GM21737 (cell line): Measurements from ENCODE around the gene ERMAP.
"Not testable (repeated sequence)": the region's sequence is repeated elsewhere in the genome, so short reads cannot be mapped to it uniquely, and the experiment has no call there.

ENCODE experiments used
- ATAC-seq: cut with Tn5 transposase; IDR thresholded peaks from one replicate; pipeline ENCODE4 v1.9.1; 2021; ENCODE audit warnings: mild to moderate bottlenecking, moderate library complexity; ENCODE audit not compliant: unreplicated experiment

Gene ERMAP

GRCh38 chr1:42807056-42807668, 9.8 kb upstream of the ERMAP start:
- no peak for ATAC-seq

GRCh38 chr1:42814815-42815214, 2.1 kb upstream of the ERMAP start:
- not testable (repeated sequence) for ATAC-seq

GRCh38 chr1:42815941-42816584, 859 bp upstream of the ERMAP start:
- ATAC-seq: no peak

GRCh38 chr1:42817440-42817767, 482 bp downstream of the ERMAP start:
- no peak for ATAC-seq

GRCh38 chr1:42817976-42818375, 1.1 kb downstream of the ERMAP start:
- ATAC-seq: no peak

- ATAC-seq: no peak
Observed at GRCh38 chr1:42820813-42821212, 3.9 kb downstream of the ERMAP start.

GRCh38 chr1:42821690-42822089, 4.8 kb downstream of the ERMAP start:
- no peak for ATAC-seq

GRCh38 chr1:42822800-42823392, 6.0 kb downstream of the ERMAP start:
- no peak for ATAC-seq

GRCh38 chr1:42824481-42825035, 7.6 kb downstream of the ERMAP start:
- ATAC-seq: no peak

GRCh38 chr1:42825036-42825851, 8.3 kb downstream of the ERMAP start:
- no peak for ATAC-seq

GRCh38 chr1:42830631-42831030, 13.7 kb downstream of the ERMAP start:
- no peak for ATAC-seq

GRCh38 chr1:42831273-42831672, 14.4 kb downstream of the ERMAP start:
- no peak for ATAC-seq

- no peak for ATAC-seq
Observed at GRCh38 chr1:42832641-42833240, 15.8 kb downstream of the ERMAP start.

- ATAC-seq: no peak
Observed at GRCh38 chr1:42833981-42834380, 17.1 kb downstream of the ERMAP start.

- ATAC-seq: no peak
Observed at GRCh38 chr1:42834803-42835202, 17.9 kb downstream of the ERMAP start.

- ATAC-seq: no peak
Observed at GRCh38 chr1:42835422-42835821, 18.5 kb downstream of the ERMAP start.

- no peak for ATAC-seq
Observed at GRCh38 chr1:42837709-42838108, 20.8 kb downstream of the ERMAP start.

- no peak for ATAC-seq
Observed at GRCh38 chr1:42838482-42839190, 21.7 kb downstream of the ERMAP start.

GRCh38 chr1:42841010-42841409, 24.1 kb downstream of the ERMAP start:
- ATAC-seq: no peak

GRCh38 chr1:42841440-42842147, 24.7 kb downstream of the ERMAP start:
- ATAC-seq: no peak
